Uterus (tissue), 2 donors: ENCODE measurements around the gene ACOT2.

Experiments used
- POLR2A ChIP-seq, 2 donors: fragments of 450-650 bp; IDR thresholded peaks; one replicate each; pipeline ENCODE4 v1.6.1; 2016; ENCODE audit warnings: antibody characterized with exemption in 2 of 2, mild to moderate bottlenecking in 1 of 2, moderate library complexity in 1 of 2
- TF ChIP-seq, protein P1 (sequence below), 4 experiments: fragments of 200-600 bp in 2 of 4; fragments of 450-650 bp in 2 of 4; sonication (generic) in 2 of 4; IDR thresholded peaks; one replicate each; pipeline ENCODE4 v1.5.1; 2016 to 2019; ENCODE audit warnings: antibody characterized with exemption in 4 of 4, mild to moderate bottlenecking in 2 of 4, moderate library complexity in 1 of 4

DNA sequence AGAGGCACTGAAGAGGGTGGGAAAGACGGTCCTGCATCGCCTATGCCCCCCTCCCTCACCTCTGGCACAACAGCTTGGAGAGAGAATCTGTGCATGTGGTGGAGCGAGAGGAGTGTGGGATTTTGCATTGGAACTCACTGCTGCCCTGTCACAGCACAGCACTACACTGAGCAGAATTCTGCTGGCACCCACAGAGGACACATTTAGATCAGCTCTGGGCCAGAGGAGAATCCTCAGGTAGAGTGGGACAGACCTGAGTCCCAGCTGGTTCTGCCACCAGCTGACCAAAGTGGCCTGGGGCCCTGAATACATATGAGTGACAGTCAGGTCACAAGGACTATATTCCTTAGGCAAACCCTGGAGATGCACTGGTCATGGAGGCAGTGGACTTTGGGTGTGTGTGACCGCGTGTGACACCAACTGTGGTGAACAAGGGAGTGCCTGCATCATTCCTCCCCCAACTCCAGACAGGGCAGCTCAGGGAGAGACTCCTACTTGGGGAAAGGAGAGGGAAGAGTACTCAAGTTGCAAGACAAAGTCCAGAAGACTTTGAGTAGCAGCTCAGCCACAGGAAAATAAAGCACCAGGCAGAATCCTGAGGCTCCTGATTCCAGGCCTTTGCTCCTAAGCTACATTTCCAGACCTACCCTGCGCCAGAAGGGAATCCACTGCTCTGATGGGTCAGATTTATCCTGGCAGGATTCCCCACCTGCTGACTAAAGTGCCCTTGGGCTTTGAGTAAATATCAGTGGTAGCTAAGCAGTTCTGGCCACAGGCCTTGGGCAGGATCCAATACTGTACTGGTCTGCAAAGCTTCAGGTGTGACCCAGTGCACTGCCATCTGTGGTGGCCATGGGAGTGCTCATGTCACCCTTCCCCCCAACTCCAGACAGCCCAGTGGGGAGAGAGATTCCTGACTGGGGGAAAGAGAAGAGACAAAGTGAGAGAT, 42.7 kb upstream of the ACOT2 start:
- TF ChIP-seq, protein P1, sequence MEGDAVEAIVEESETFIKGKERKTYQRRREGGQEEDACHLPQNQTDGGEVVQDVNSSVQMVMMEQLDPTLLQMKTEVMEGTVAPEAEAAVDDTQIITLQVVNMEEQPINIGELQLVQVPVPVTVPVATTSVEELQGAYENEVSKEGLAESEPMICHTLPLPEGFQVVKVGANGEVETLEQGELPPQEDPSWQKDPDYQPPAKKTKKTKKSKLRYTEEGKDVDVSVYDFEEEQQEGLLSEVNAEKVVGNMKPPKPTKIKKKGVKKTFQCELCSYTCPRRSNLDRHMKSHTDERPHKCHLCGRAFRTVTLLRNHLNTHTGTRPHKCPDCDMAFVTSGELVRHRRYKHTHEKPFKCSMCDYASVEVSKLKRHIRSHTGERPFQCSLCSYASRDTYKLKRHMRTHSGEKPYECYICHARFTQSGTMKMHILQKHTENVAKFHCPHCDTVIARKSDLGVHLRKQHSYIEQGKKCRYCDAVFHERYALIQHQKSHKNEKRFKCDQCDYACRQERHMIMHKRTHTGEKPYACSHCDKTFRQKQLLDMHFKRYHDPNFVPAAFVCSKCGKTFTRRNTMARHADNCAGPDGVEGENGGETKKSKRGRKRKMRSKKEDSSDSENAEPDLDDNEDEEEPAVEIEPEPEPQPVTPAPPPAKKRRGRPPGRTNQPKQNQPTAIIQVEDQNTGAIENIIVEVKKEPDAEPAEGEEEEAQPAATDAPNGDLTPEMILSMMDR (IDR thresholded peaks at IDR 0.05), result no peak
- no peak for TF ChIP-seq POLR2A (IDR thresholded peaks at IDR 0.05)
